Trophoblast cell (in vitro differentiated cells and primary cell): ENCODE data around the gene ZNF526.

Source experiments
- DNase-seq, 2 donors: peaks; one replicate each; pipeline ENCODE4 v3.0.0-alpha.2; 2016
- H2AFZ ChIP-seq: 2 replicates; pipeline ENCODE4 v1.6.1; 2013; ENCODE audit warnings: low read length, moderate library complexity, mild to moderate bottlenecking; ENCODE audit not compliant: insufficient read depth, poor library complexity
- H2AK5ac ChIP-seq: 2 replicates; pipeline ENCODE4 v1.6.1; 2013; ENCODE audit warnings: mild to moderate bottlenecking, low read length
- H2BK120ac ChIP-seq: 2 replicates; pipeline ENCODE4 v1.6.1; 2013; ENCODE audit warnings: low read length, mild to moderate bottlenecking, moderate library complexity; ENCODE audit not compliant: insufficient read depth, poor library complexity
- H2BK12ac ChIP-seq: 2 replicates; pipeline ENCODE4 v1.6.1; 2013; ENCODE audit warnings: mild to moderate bottlenecking, low read length, moderate library complexity
- H2BK5ac ChIP-seq: 2 replicates; pipeline ENCODE4 v1.6.1; 2013; ENCODE audit warnings: low read length, low read depth, moderate library complexity, mild to moderate bottlenecking; ENCODE audit not compliant: poor library complexity
- H3K14ac ChIP-seq: 2 replicates; pipeline ENCODE4 v1.6.1; 2013; ENCODE audit warnings: mild to moderate bottlenecking, low read length
- H3K18ac ChIP-seq: 2 replicates; pipeline ENCODE4 v1.6.1; 2013; ENCODE audit warnings: mild to moderate bottlenecking, low read length
- H3K23ac ChIP-seq: 2 replicates; pipeline ENCODE4 v1.6.1; 2013; ENCODE audit warnings: low read length
- H3K27ac ChIP-seq: 2 replicates; pipeline ENCODE4 v1.5.1; 2013; ENCODE audit warnings: low read depth, mild to moderate bottlenecking, inconsistent platforms, low read length, moderate library complexity
- H3K27me3 ChIP-seq: 2 replicates; pipeline ENCODE4 v1.6.1; 2013; ENCODE audit warnings: inconsistent platforms, mild to moderate bottlenecking, low read length, moderate library complexity; ENCODE audit not compliant: insufficient read depth
- H3K36me3 ChIP-seq, 2 experiments: 1 replicate in 1 of 2; 2 replicates in 1 of 2; pipeline ENCODE4 v1.6.1; 2013; ENCODE audit warnings: low read length in 2 of 2, mild to moderate bottlenecking in 2 of 2, moderate library complexity in 1 of 2; ENCODE audit not compliant: insufficient read depth in 2 of 2, control insufficient read depth in 1 of 2
- H3K4ac ChIP-seq: 2 replicates; pipeline ENCODE4 v1.6.1; 2013; ENCODE audit warnings: low read depth, mild to moderate bottlenecking, low read length, moderate library complexity
- H3K4me1 ChIP-seq, 2 experiments: 1 replicate in 1 of 2; 2 replicates in 1 of 2; pipeline ENCODE4 v1.6.1; 2013; ENCODE audit warnings: low read length in 2 of 2, mild to moderate bottlenecking in 2 of 2, moderate library complexity in 1 of 2; ENCODE audit not compliant: insufficient read depth in 2 of 2, control insufficient read depth in 1 of 2
- H3K4me2 ChIP-seq: 2 replicates; pipeline ENCODE4 v1.6.1; 2013; ENCODE audit warnings: inconsistent platforms, mild to moderate bottlenecking, low read length, moderate library complexity
- H3K4me3 ChIP-seq: 2 replicates; pipeline ENCODE4 v1.5.1; 2013; ENCODE audit warnings: mild to moderate bottlenecking, low read depth, low read length, inconsistent platforms
- H3K79me1 ChIP-seq: one replicate; pipeline ENCODE4 v1.6.1; 2013; ENCODE audit warnings: low read length
- H3K79me2 ChIP-seq: 2 replicates; pipeline ENCODE4 v1.6.1; 2013; ENCODE audit warnings: low read length, mild to moderate bottlenecking; ENCODE audit not compliant: control insufficient read depth, insufficient read depth, poor library complexity
- H3K9ac ChIP-seq: 2 replicates; pipeline ENCODE4 v1.6.1; 2013; ENCODE audit warnings: mild to moderate bottlenecking, low read length
- H3K9me3 ChIP-seq: 2 replicates; pipeline ENCODE4 v1.6.1; 2013; ENCODE audit warnings: low read depth, mild to moderate bottlenecking, control low read depth, inconsistent platforms, low read length; ENCODE audit not compliant: insufficient read depth
- H4K12ac ChIP-seq: 2 replicates; pipeline ENCODE4 v1.6.1; 2013; ENCODE audit warnings: low read depth, mild to moderate bottlenecking, low read length, moderate library complexity
- H4K8ac ChIP-seq: 2 replicates; pipeline ENCODE4 v1.6.1; 2013; ENCODE audit warnings: low read depth, mild to moderate bottlenecking, low read length, moderate library complexity
- H4K91ac ChIP-seq: one replicate; pipeline ENCODE4 v1.6.1; 2013; ENCODE audit warnings: low read depth, mild to moderate bottlenecking, low read length, moderate library complexity
- WGBS: extraction: QIAGEN DNeasy Blood & Tissue Kit; methylation state at CpG from one replicate; pipeline ENCODE4 v1.1.7; 2013; ENCODE audit warnings: missing lambda C conversion rate; ENCODE audit not compliant: insufficient read length, insufficient coverage; ENCODE audit errors: extremely low coverage; 5-methylcytosine and 5-hydroxymethylcytosine counted together

ZNF526 gene

DNA sequence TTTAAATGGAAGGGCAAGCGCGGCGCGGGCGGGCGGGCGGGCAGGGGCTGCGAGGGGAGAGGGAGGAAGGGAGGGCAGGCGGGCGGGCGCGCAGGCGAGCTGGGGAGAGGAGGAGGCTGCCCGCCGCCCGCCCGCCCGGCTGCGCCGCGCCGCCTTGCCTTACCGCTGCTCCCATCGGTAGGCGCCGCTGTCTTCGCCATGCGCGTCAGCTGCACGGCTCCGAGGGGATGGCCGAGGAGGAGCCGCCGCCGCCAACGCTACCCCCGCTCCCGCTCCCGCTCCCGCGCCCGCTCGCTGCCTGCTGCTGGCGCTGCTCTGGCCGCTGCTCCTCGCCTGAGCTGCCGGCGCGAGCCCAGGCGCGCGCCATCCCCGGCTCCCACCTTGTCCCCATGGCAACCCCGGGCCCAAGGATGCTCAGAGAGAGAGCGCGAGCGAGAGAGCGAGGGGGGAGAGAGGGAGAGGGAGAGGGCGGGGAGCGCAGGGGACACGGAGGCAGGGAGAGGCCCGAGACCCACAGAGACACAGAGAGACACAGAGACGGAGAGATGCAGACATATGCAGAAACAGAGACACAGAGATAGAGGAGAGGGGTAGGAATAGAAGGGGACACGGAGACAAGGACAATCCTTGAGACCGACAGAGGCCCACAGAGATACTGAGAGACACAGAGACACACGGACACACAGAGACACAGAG lies 43.0 kb upstream of the ZNF526 start:
- H2BK5ac ChIP-seq = no peak overlapping the region
- H2AFZ ChIP-seq = no peak overlapping the region
- H3K79me2 ChIP-seq = no peaks in the 10 kb centered on the region
- H3K27me3 ChIP-seq = peaks cover 44% of the 10 kb centered on the region
- WGBS = no CpG with 5 or more reads among the region's 66 CpGs
- no peaks in the 10 kb centered on the region for H3K36me3 ChIP-seq
- no peak overlapping the region for H4K8ac ChIP-seq
- H3K9ac ChIP-seq = no peak overlapping the region
- no peak overlapping the region for H3K18ac ChIP-seq
- DNase-seq = peak in 1 of 2 donors; percentile 64
- H3K9me3 ChIP-seq = peaks cover 2% of the 10 kb centered on the region
- H2BK12ac ChIP-seq = no peak overlapping the region
- H3K4me3 ChIP-seq = no peak overlapping the region
- H2AK5ac ChIP-seq = no peak overlapping the region
- H3K14ac ChIP-seq = no peak overlapping the region
- H3K4ac ChIP-seq = no peak overlapping the region
- H3K27ac ChIP-seq = no peak overlapping the region
- H3K4me2 ChIP-seq = peak overlapping the region; percentile 56
- H4K91ac ChIP-seq = no peak overlapping the region
- no peak overlapping the region for H4K12ac ChIP-seq
- H3K79me1 ChIP-seq = no peaks in the 10 kb centered on the region
- no peak overlapping the region for H2BK120ac ChIP-seq
- no peaks in the 10 kb centered on the region for H3K4me1 ChIP-seq
- no peak overlapping the region for H3K23ac ChIP-seq

DNA sequence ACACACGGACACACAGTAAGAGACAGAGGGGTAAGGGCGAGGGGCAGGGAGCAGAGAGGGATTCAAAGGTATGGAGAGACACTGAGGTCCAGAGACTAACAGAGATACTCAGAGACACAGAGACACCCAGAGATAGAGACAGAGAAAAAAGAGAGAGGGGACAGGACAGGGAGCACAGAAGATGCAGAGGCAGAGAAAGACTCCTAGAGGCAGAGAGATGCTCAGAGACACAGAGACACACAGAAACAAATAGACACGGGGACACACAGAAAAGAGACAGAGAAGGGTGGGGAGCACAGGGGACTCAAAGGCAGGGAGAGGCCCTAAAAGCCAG lies 42.5 kb upstream of the ZNF526 start:
- H2AK5ac ChIP-seq = no peak overlapping the region
- no peaks in the 10 kb centered on the region for H3K36me3 ChIP-seq
- H3K4me2 ChIP-seq = no peak overlapping the region
- no peak overlapping the region for H3K18ac ChIP-seq
- no peak overlapping the region for H4K12ac ChIP-seq
- no CpG with 5 or more reads among the region's 3 CpGs for WGBS
- no peak overlapping the region for H3K23ac ChIP-seq
- no peak overlapping the region for H4K91ac ChIP-seq
- no peak overlapping the region for H2BK12ac ChIP-seq
- H3K9me3 ChIP-seq = peaks cover 2% of the 10 kb centered on the region
- H3K79me1 ChIP-seq = no peaks in the 10 kb centered on the region
- no peak overlapping the region for H3K4ac ChIP-seq
- DNase-seq = no peak
- no peak overlapping the region for H4K8ac ChIP-seq
- H3K9ac ChIP-seq = no peak overlapping the region
- H3K4me1 ChIP-seq = no peaks in the 10 kb centered on the region
- H2BK5ac ChIP-seq = no peak overlapping the region
- H3K79me2 ChIP-seq = no peaks in the 10 kb centered on the region
- no peak overlapping the region for H3K4me3 ChIP-seq
- H3K27me3 ChIP-seq = peaks cover 44% of the 10 kb centered on the region
- H3K27ac ChIP-seq = no peak overlapping the region
- no peak overlapping the region for H3K14ac ChIP-seq
- no peak overlapping the region for H2BK120ac ChIP-seq
- no peak overlapping the region for H2AFZ ChIP-seq

DNA sequence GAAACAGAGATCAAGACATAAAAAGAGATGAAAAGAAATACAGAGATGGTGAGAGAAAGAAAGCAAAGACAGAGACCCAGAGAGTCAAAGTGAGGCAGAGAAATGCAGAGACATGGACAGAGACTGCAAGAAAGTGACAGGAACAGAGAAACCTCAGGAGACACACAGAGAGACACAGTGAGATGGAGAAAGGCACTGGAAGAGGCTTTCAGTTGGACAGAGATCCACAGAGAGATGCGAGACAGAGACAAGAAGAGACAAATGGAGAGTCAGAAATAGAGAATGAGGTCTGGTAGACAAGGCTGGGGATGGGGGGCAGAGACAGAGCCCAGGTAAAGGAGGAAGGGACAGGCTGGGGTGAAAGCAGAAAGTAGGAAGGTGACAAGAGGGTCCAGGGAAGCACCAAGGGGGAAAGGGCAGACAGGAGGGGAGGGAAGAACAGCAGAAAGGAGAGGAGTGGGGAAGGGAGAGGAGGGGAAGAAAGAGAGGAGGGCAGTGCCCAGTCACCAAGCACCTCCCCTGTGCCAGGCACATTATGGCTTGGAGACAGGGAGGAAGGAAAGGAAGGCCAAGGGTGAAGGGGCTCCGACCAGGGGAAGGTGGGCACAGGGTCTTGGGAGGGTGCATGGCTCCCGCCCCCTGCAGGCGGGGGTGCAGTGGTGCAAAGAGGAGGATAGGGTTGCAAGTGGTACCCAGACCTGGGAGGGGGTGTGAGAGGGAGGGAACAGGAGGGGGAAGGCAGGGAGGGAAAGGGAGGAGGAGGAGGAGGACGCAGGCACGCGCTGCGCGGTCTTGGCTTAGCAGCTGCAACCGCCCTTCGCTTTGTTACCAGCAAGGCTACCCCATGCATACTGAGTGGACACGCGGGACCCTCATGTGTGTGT lies 41.1 kb upstream of the ZNF526 start:
- whole genome bisulfite sequencing = no CpG with 5 or more reads among the region's 13 CpGs
- H2BK120ac ChIP-seq = no peak overlapping the region

DNA sequence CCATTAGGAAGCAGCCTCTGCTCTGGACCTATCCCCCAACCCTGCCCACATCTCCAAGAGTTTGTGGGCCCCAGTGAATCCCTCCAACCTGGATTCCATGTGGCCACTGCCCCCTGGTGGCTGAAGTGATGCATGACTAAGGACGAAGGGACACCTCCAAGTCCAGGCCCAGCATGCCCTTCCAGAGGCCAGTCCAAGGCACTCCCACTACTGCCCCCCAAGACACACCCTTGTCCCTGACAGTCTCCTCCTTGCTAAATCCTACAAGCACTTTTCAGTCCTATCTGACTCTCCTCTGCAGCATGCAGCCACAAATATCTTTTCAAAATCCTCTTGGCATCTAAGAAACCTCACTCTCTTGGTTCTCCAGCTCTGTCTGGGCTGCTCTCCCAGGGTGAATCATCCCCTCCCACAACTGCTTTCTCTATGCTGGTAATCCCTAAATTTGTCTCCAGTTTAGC lies 35.7 kb upstream of the ZNF526 start:
- Histone ChIP-seq H2BK120ac (no peak overlapping the region), H3K23ac (no peak overlapping the region), H3K79me1 (no peaks in the 10 kb centered on the region), H3K4me3 (no peak overlapping the region), H3K18ac (no peak overlapping the region), H3K79me2 (no peaks in the 10 kb centered on the region), H3K14ac (no peak overlapping the region), H3K4me1 (no peaks in the 10 kb centered on the region), H2BK12ac (no peak overlapping the region), H3K27ac (no peak overlapping the region), H3K9ac (no peak overlapping the region), H3K9me3 (no peaks in the 10 kb centered on the region), H2BK5ac (no peak overlapping the region), H4K8ac (no peak overlapping the region), H4K12ac (no peak overlapping the region), H3K36me3 (no peaks in the 10 kb centered on the region), H2AK5ac (no peak overlapping the region), H3K4ac (no peak overlapping the region), H3K4me2 (no peak overlapping the region), H2AFZ (no peak overlapping the region), H4K91ac (no peak overlapping the region), H3K27me3 (peaks cover 1% of the 10 kb centered on the region)
- WGBS = no CpG with 5 or more reads among the region's 1 CpG
- peak; percentile 52 to 83 for DNase-seq

More for the DNA sequence above, 41.1 kb upstream of the ZNF526 start:
- Histone ChIP-seq H3K23ac (no peak overlapping the region), H3K27ac (no peak overlapping the region), H3K79me2 (no peaks in the 10 kb centered on the region), H2BK12ac (no peak overlapping the region), H4K91ac (no peak overlapping the region), H2AFZ (no peak overlapping the region), H3K4me1 (no peaks in the 10 kb centered on the region), H3K4me2 (no peak overlapping the region), H3K27me3 (peaks cover 44% of the 10 kb centered on the region), H2AK5ac (no peak overlapping the region), H4K12ac (no peak overlapping the region), H3K14ac (no peak overlapping the region), H3K36me3 (no peaks in the 10 kb centered on the region), H2BK5ac (no peak overlapping the region), H3K79me1 (no peaks in the 10 kb centered on the region), H4K8ac (no peak overlapping the region), H3K9ac (no peak overlapping the region), H3K4me3 (no peak overlapping the region), H3K9me3 (peaks cover 2% of the 10 kb centered on the region), H3K18ac (no peak overlapping the region), H3K4ac (no peak overlapping the region)
- DNase-seq = no peak
